HG03139 (cell line): ENCODE results near the gene LANCL3.
"Not testable (repeated sequence)": the region's sequence is repeated elsewhere in the genome, so short reads cannot be mapped to it uniquely, and the experiment has no call there.

Experiments
- ATAC-seq: cut with Tn5 transposase; IDR thresholded peaks from one replicate; pipeline ENCODE4 v1.9.1; 2021; ENCODE audit not compliant: unreplicated experiment

Gene LANCL3

GRCh38 chrX:37571426-37572107 is at the start of gene LANCL3:
TSS of gene LANCL3 (plus strand) at chrX:37571661. CDS start at chrX:37571871, 210 bp downstream.
- ATAC-seq = not testable (repeated sequence)

- ATAC-seq = not testable (repeated sequence)
Measured at GRCh38 chrX:37523673-37524072, 47.8 kb upstream of the LANCL3 start.

GRCh38 chrX:37541991-37542390 is 29.5 kb upstream of the LANCL3 start:
- no peak for ATAC-seq

- ATAC-seq = no peak
Measured at GRCh38 chrX:37542791-37543190, 28.7 kb upstream of the LANCL3 start.

- ATAC-seq = no peak
Measured at GRCh38 chrX:37543324-37543723, 28.1 kb upstream of the LANCL3 start.

- ATAC-seq = not testable (repeated sequence)
Measured at GRCh38 chrX:37544531-37544930, 26.9 kb upstream of the LANCL3 start.

DNA sequence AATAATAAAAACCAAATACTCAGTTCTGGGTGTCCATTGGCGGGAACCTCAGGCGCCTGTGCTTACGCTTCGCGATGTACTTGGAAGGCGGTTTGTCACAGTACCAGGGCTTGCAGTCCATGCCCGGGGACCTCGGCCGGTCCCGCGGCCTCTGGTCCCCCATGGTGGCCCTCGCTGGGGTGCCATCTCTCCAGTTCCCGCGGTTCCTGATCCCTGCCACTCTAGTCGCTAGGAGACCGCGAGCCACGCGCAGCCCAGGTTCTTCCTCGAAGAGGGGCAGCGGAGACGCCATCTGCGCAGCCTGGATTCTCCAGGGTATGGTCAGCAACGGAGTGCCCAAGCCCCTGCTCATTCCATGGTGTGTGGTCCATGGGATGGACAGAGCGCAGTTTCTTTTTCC is 26.4 kb upstream of the LANCL3 start:
- ATAC-seq = no peak

DNA sequence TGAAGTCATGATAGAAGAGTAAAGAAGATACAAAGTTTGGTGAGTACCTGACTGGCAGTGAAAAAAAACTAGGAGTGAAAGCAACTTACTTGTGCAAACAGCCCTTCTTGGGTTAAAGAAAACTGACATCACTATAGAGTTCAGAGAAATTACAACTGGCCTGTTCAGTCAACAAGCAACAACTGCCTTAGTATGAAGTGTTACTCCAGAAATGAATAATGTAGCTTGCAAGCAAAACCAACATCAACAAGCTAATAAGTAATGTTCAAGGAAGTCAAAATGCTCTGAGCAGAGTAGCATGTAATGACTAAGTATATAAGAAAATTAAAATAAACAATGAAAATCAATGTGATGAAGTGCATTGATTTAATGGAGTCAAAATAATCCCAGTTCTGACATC is 21.8 kb upstream of the LANCL3 start:
- ATAC-seq = not testable (repeated sequence)

DNA sequence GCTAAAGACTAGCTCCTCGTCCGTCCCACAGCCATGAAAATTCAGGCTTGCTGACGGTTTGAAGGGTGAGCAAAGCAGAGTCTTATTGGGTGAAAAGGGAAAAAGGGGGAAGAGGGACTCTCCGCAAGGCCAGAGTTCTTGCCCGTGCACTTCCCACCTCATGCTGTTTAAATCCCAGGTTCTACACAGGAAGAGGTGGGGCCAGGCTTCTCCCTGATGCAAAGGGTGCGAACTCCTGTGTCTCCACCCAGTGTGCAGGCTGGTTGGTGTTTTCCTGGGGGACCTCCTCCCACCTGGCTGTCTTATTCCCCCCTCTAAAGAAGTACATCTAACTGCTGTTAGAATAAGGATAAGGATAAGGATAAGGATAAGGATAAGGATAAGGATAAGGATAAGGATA is 18.0 kb upstream of the LANCL3 start:
- ATAC-seq = no peak

DNA sequence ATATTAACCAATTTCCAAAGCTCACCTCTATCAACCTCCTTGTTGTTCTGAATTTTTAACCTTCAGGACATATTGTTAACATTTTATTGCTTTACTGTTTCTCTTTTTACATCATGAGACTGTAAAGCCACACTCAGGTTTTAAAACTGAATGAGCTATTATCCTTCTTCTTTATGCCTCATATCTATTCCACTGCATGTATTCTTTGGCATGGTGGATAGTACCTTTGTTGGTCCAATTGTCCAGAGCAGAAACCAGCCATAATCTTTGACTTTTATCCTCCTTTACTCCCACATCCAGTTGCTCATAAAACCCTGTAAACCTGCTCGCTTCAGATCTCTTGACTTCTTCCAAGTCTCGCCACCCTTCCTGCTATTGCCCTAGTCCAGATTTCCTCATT is 6.2 kb upstream of the LANCL3 start:
- ATAC-seq = not testable (repeated sequence)

DNA sequence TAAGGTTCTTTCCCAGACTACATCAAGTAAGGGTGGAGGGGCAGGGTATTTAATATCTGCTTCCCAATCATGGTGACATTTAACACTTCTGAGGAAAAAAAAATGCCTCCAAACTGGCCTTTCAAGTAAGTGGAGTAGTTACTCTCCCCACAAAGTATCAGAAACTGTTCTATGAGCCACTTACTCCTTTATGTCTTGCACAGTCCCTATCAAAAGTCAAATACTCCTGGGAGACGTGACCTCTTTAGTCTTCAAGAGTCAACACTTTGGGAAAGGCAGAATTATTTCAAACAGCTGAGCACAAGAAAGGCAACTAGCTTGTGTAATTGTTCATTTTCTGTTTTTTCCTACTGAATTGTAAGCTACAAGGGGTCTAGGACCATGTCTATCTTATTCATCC is 1.1 kb upstream of the LANCL3 start:
- not testable (repeated sequence) for ATAC-seq

DNA sequence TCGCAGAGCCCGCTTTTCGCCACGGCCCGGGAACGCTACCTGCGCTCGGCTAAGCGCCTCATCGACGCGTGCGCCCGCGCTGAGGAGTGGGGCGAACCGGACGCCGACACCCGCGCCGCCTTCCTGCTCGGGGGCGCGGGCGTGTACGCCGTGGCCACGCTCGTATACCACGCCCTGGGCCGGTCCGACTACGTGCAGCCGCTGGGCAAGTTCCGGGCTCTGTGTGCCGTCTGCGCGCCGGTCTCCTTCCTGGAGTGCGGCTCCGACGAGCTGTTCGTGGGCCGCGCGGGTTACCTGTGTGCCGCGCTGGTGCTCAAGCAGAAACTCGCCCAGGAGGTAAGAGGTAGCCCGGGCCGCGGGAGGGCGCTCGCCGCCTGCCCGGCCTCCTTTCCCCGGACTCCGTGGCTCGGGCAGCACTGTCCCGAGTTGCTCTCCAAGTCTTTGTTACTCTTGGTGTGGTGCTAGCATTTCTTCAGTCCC is 687 bp downstream of the LANCL3 start:
- ATAC-seq = not testable (repeated sequence)

- not testable (repeated sequence) for ATAC-seq
Measured at GRCh38 chrX:37573121-37573520, 1.7 kb downstream of the LANCL3 start.

DNA sequence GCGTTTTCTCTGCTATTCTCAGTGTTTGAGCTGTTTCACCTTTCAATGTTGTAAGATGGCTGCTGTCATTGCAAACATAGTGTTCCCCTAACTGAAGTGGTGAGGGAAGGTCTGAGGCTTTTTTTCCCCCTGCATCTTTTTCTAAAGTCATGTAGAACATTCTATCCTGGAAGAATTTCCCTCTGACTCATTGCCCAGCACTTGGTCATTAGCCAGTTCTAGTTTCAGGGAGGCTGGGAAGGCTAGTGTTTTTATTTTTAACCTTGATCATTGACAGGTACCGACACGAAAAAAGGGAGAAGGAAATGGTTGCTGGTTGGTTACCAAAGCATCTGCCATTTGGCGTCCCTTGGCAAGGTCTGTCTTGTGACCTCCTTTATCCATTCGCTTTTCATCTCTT is 6.6 kb downstream of the LANCL3 start:
- ATAC-seq = no peak

DNA sequence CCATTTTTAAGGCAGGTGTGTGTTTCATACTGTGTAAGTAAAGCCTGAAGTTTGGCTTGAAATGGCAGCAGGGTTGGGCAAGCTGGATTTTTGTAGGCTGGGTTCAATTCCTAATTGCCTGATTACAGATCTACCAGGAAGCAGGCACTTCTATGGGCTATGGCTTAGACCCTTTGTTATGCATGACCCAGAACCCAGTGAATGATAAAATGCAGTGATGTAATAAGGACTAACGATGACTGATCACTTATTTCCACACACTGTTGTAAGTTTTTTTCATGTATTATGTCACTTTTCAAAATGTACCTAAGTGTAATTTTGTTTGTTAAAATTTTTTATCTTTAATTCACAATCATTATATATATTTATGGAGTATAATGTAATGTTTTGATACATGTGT is 8.6 kb downstream of the LANCL3 start:
- ATAC-seq = no peak

DNA sequence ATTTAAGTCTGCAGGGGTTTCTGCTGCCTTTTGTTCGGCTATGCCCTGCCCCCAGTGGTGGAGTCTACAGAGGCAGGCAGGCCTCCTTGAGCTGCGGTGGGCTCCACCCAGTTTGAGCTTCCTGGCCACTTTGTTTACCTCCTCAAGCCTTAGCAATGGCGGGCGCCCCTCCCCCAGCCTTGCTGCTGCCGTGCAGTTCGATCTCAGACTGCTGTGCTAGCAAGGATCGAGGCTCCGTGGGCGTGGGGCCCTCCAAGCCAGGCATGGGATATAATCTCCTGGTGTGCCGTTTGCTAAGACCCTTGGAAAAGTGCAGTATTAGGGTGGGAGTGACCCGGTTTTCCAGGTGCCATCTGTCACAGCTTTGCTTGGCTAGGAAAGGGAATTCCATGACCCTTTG is 15.9 kb downstream of the LANCL3 start:
- not testable (repeated sequence) for ATAC-seq

DNA sequence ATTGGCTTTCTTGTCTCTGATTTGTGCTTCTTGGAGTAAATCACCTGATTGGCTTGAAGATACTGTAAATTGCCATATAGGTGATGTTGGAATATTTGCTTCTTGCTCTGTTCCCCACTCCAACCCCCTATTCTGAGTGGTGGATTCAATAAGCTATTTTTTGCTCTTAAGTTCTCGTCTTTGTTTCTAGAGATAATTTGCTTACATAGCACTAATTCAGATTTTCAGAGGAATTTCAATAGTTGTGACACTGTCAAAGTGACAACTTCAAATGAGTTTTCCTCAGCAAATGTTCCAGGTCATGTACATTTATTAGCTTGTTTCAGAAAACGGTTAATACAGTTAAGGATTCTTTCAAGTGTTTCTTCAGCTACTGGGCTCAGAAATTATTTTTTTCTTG is 18.6 kb downstream of the LANCL3 start:
- ATAC-seq = no peak

DNA sequence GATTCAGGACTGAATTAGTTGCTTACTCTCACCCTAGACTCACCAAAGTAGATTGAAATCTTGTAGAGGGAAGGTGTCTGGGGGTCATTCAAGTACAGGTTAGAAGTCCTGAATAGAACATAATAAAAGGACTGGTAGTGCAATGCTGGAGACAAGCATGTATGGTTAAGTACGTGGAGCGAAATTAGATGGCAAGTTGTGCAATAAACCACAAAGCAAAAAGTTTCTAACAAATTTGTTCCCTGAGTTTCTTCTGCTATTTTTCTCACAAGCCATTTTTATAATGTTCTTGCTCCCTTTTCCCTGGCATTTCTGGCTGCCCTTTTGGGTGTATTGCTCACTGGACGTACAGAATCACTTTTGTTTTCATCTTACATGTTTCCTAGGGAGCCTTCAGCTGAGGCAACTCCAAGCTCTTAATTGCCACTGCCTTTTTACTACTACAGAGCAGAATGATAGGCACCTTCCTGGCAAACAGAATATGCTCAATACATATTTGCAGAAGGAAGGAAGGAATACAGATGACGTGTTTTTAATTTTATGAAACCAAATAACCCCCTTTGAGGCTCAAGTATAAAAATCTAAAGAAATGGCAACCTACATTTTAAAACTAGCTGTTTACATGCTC is 23.4 kb downstream of the LANCL3 start:
- ATAC-seq = no peak

DNA sequence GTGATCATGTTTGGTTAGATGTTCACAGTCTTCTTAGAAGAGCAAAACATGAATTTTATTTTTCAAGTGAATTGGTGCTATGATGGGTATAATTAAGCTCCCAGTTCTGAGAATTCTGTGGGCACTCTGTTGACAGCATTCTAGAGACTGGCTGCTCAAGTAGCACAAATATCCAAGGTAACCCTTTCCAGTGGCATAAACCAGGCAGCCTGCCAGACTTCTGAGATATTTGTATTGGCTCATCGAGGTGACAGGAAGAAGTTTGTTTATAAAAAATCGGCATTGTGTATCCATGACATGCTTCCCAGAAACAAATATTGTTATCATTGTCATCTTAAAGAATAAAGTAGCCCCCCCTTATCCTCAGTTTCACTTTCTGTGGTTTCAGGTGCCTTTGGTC is 28.3 kb downstream of the LANCL3 start:
- ATAC-seq = no peak

GRCh38 chrX:37603938-37604409 is 32.5 kb downstream of the LANCL3 start:
- ATAC-seq = no peak

GRCh38 chrX:37607243-37607642 is 35.8 kb downstream of the LANCL3 start:
- no peak for ATAC-seq

DNA sequence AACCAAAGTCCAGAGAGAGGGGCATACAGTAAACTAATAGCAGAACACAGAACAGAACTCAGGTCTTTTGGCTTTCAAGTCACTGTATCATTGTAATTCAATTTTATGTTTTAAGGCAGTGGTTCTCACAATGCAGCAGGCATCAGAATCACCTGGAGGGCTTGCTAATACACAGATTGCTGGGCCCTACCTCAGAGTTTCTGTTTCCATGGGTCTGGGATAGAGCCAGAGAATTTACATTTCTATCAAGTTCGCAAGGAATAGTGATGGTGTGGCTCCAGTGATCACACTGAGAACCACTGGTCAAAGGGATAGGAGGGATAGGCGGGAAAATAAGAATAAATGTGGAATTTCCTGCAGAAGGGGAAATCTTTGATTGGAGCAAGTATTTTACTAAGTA is 36.7 kb downstream of the LANCL3 start:
- ATAC-seq = no peak
